HepG2 (cell line): ENCODE measurements around the gene PSMC3IP. TPM values are rescaled to one million over a fixed set of nuclear protein-coding genes. Genes with fewer than 3 reads are reported as not detected.

Source experiments
- ATF1 ChIP-seq: IDR thresholded peaks from 2 replicates; pipeline ENCODE4 v1.6.1; 2016; ENCODE audit warnings: mild to moderate bottlenecking, control low read depth
- BCL6 ChIP-seq: IDR thresholded peaks from 2 replicates; pipeline ENCODE4 v1.6.1; 2016; ENCODE audit warnings: missing genetic modification reagents, missing compliant biosample characterization
- FOSL1 ChIP-seq: sonication (generic); formaldehyde crosslinking; IDR thresholded peaks from 2 replicates; pipeline ENCODE4 v1.9.0; 2021; ENCODE audit warnings: missing genetic modification reagents, borderline replicate concordance
- MAZ ChIP-seq, 2 experiments: sonication (generic) in 1 of 2; formaldehyde crosslinking in 1 of 2; IDR thresholded peaks; 2 replicates each; pipeline versions ENCODE4 v1.5.0 to v1.6.1; 2012 to 2020; ENCODE audit warnings: low read depth in 2 of 2, mild to moderate bottlenecking in 2 of 2, borderline replicate concordance in 1 of 2, improper control_type of control experiment in 1 of 2, low read length in 1 of 2, missing genetic modification reagents in 1 of 2, moderate library complexity in 1 of 2
- MEIS1 ChIP-seq: sonication (generic); formaldehyde crosslinking; IDR thresholded peaks from 2 replicates; pipeline ENCODE4 v1.9.0; 2021; ENCODE audit warnings: mild to moderate bottlenecking, missing genetic modification reagents, moderate library complexity, borderline replicate concordance
- MEIS2 ChIP-seq: sonication (generic); formaldehyde crosslinking; IDR thresholded peaks from 2 replicates; pipeline ENCODE4 v1.9.0; 2021; ENCODE audit warnings: mild to moderate bottlenecking, missing genetic modification reagents
- NCOR1 ChIP-seq: fragments of 200-600 bp; sonication (generic); IDR thresholded peaks from 2 replicates; pipeline ENCODE4 v1.7.0; 2017; ENCODE audit warnings: antibody characterized with exemption, low read length, borderline replicate concordance
- NFRKB ChIP-seq: fragments of 450-650 bp; IDR thresholded peaks from 2 replicates; pipeline ENCODE4 v1.6.1; 2017
- NR1H2 ChIP-seq: sonication (generic); formaldehyde crosslinking; IDR thresholded peaks from 2 replicates; pipeline ENCODE4 v1.8.1; 2022; ENCODE audit warnings: low read depth, missing genetic modification reagents, borderline replicate concordance
- NRL ChIP-seq: sonication (generic); formaldehyde crosslinking; IDR thresholded peaks from 2 replicates; pipeline ENCODE4 v1.5.0; 2020; ENCODE audit warnings: missing genetic modification reagents, mild to moderate bottlenecking, moderate library complexity, borderline replicate concordance
- PHF5A ChIP-seq: IDR thresholded peaks from one replicate; pipeline ENCODE4 v1.6.1; 2018; ENCODE audit warnings: low read depth, missing genetic modification reagents; ENCODE audit not compliant: unreplicated experiment
- POLR2AphosphoS5 ChIP-seq: IDR thresholded peaks from 2 replicates; pipeline ENCODE4 v1.6.1; 2012; ENCODE audit warnings: low read depth, low read length
- PRMT3 ChIP-seq: sonication (generic); formaldehyde crosslinking; IDR thresholded peaks from 2 replicates; pipeline ENCODE4 v1.8.1; 2022; ENCODE audit warnings: low read depth, mild to moderate bottlenecking, moderate library complexity, missing genetic modification reagents, borderline replicate concordance
- RFXAP ChIP-seq: sonication (generic); formaldehyde crosslinking; IDR thresholded peaks from 2 replicates; pipeline ENCODE4 v1.4.0; 2020; ENCODE audit warnings: missing genetic modification reagents, borderline replicate concordance
- RORA ChIP-seq: sonication (generic); formaldehyde crosslinking; IDR thresholded peaks from 2 replicates; pipeline ENCODE4 v1.5.0; 2020; ENCODE audit warnings: mild to moderate bottlenecking, missing genetic modification reagents, moderate library complexity
- XBP1 ChIP-seq: sonication (generic); formaldehyde crosslinking; IDR thresholded peaks from 2 replicates; pipeline ENCODE4 v1.5.0; 2020; ENCODE audit warnings: missing genetic modification reagents
- ZBTB46 ChIP-seq: sonication (generic); formaldehyde crosslinking; IDR thresholded peaks from 2 replicates; pipeline ENCODE4 v1.4.0; 2020; ENCODE audit warnings: mild to moderate bottlenecking, missing genetic modification reagents, borderline replicate concordance
- ZMYM2 ChIP-seq: sonication (generic); formaldehyde crosslinking; IDR thresholded peaks from 2 replicates; pipeline ENCODE4 v1.8.0; 2022; ENCODE audit warnings: mild to moderate bottlenecking, missing genetic modification reagents
- ZNF225 ChIP-seq: sonication (generic); formaldehyde crosslinking; IDR thresholded peaks from 2 replicates; pipeline ENCODE4 v1.4.0; 2020; ENCODE audit warnings: mild to moderate bottlenecking, missing genetic modification reagents
- ZNF235 ChIP-seq: sonication (generic); formaldehyde crosslinking; IDR thresholded peaks from 2 replicates; pipeline ENCODE4 v1.8.1; 2023; ENCODE audit warnings: mild to moderate bottlenecking, missing genetic modification reagents, borderline replicate concordance
- ZNF292 ChIP-seq: sonication (generic); formaldehyde crosslinking; IDR thresholded peaks from 2 replicates; pipeline ENCODE4 v1.8.1; 2022; ENCODE audit warnings: mild to moderate bottlenecking, low read depth, missing genetic modification reagents, borderline replicate concordance
- ZNF513 ChIP-seq: sonication (generic); formaldehyde crosslinking; conservative IDR thresholded peaks from 2 replicates; pipeline ENCODE4 v1.5.0; 2020; ENCODE audit warnings: missing genetic modification reagents
- ZNF530 ChIP-seq: sonication (generic); formaldehyde crosslinking; IDR thresholded peaks from 2 replicates; pipeline ENCODE4 v1.5.0; 2020; ENCODE audit warnings: low read depth, mild to moderate bottlenecking, missing genetic modification reagents
- ZNF572 ChIP-seq: sonication (generic); formaldehyde crosslinking; IDR thresholded peaks from 2 replicates; pipeline ENCODE4 v1.5.1; 2020; ENCODE audit warnings: mild to moderate bottlenecking, missing genetic modification reagents
- ZNF652 ChIP-seq: IDR thresholded peaks from 2 replicates; pipeline ENCODE4 v1.6.1; 2016; ENCODE audit warnings: low read depth, borderline replicate concordance
- ZNF713 ChIP-seq: sonication (generic); formaldehyde crosslinking; IDR thresholded peaks from 2 replicates; pipeline ENCODE4 v1.4.0; 2020; ENCODE audit warnings: mild to moderate bottlenecking, missing genetic modification reagents
- ZNF773 ChIP-seq: sonication (generic); formaldehyde crosslinking; IDR thresholded peaks from 2 replicates; pipeline ENCODE4 v1.4.0; 2020; ENCODE audit warnings: missing genetic modification reagents, borderline replicate concordance
- ZNF839 ChIP-seq: sonication (generic); formaldehyde crosslinking; IDR thresholded peaks from 2 replicates; pipeline ENCODE4 v1.4.0; 2020; ENCODE audit warnings: missing genetic modification reagents, mild to moderate bottlenecking, borderline replicate concordance
- ZNF841 ChIP-seq: sonication (generic); formaldehyde crosslinking; IDR thresholded peaks from 2 replicates; pipeline ENCODE4 v1.8.1; 2023; ENCODE audit warnings: missing genetic modification reagents, borderline replicate concordance
- polyA plus RNA-seq, 8 experiments: library from polyadenylated mRNA; depleted of rRNA in 3 of 8; stranded (reverse) in 7 of 8; unstranded in 1 of 8; fragments of >200 nt; fragmentation: Illumina TruSeq in 4 of 8; extraction: Trizol in 4 of 8; gene quantifications; 2 replicates each; pipeline versions ENCODE4 v1.2.1 to v1.2.3, GENCODE V29; 2011 to 2016; ENCODE audit warnings: low read depth in 4 of 8, missing spikeins in 1 of 8, mixed read lengths in 1 of 8; ENCODE audit not compliant: insufficient read depth in 1 of 8
- total RNA-seq, 5 experiments: library from RNA; depleted of rRNA; stranded (reverse); fragments of >200 nt; fragmentation: Illumina TruSeq; extraction: Trizol; gene quantifications; 2 replicates each; pipeline ENCODE4 v1.2.3, GENCODE V29; 2016; ENCODE audit warnings: low read depth in 1 of 5

PSMC3IP gene
- total and polyA plus RNA-seq, 2 of the 13 experiments (the other 11 are each of a cell fraction or from before 2014, with no cell fraction given) = 6.5 to 22.4 TPM

- TF ChIP-seq RORA (CRISPR knock-in tag) = no peak
- no peak; the same call in 1 of the 2 replicates for TF ChIP-seq NCOR1
- TF ChIP-seq ZNF235 (CRISPR knock-in tag) = no peak
- TF ChIP-seq ZMYM2 = peak; percentile 90
- TF ChIP-seq MAZ (IDR thresholded peaks at IDR 0.05; ENCODE audit: borderline replicate concordance, low read depth, low read length) = 0 out of 2 replicates have a peak, but pooled peaks have one; percentile 20
- peak; percentile 84 for TF ChIP-seq MAZ (CRISPR knock-in tag; IDR thresholded peaks at IDR 0.05; ENCODE audit: low read depth)
- TF ChIP-seq POLR2AphosphoS5 = peak; percentile 92; the same call in 1 of the 2 replicates
- TF ChIP-seq ZNF292 (CRISPR knock-in tag) = no peak
- no peak for TF ChIP-seq ZNF839 (CRISPR knock-in tag)
- TF ChIP-seq PRMT3 = no peak; the same call in 1 of the 2 replicates
- TF ChIP-seq NFRKB = no peak
- TF ChIP-seq BCL6 (CRISPR knock-in tag) = peak; percentile 62
- TF ChIP-seq ZNF513 (CRISPR knock-in tag) = no peak
- TF ChIP-seq ZNF652 (CRISPR knock-in tag) = peak; percentile 28; the same call in 1 of the 2 replicates
- peak; percentile 75; the same call in 1 of the 2 replicates for TF ChIP-seq ZNF713 (CRISPR knock-in tag)
- TF ChIP-seq NR1H2 (CRISPR knock-in tag) = no peak
- peak; percentile 93 for TF ChIP-seq ZNF572 (CRISPR knock-in tag)
- no peak for TF ChIP-seq MEIS2 (CRISPR knock-in tag)
- peak; percentile 61; the same call in 1 of the 2 replicates for TF ChIP-seq MEIS1
- no peak for TF ChIP-seq XBP1 (CRISPR knock-in tag)
- TF ChIP-seq RFXAP (CRISPR knock-in tag) = peak; percentile 85; the same call in 1 of the 2 replicates
- no peak for TF ChIP-seq ZNF530 (CRISPR knock-in tag)
- TF ChIP-seq NRL (CRISPR knock-in tag) = no peak; the same call in none of the 2 replicates
- no peak; the same call in 1 of the 2 replicates for TF ChIP-seq ZNF841 (CRISPR knock-in tag)
- TF ChIP-seq ZBTB46 (CRISPR knock-in tag) = no peak
- no peak for TF ChIP-seq ZNF773 (CRISPR knock-in tag)
- no peak for TF ChIP-seq FOSL1
- no peak; the same call in 1 of the 2 replicates for TF ChIP-seq ZNF225 (CRISPR knock-in tag)
- TF ChIP-seq PHF5A (CRISPR knock-in tag) = peak; percentile 90
- TF ChIP-seq ATF1 (CRISPR knock-in tag) = no peak
Observed at GRCh38 chr17:42561897-42562387, 15.6 kb downstream of the PSMC3IP start, which contains the start of gene COASY (continued).
